Right lung (tissue), 5 donors: Measurements from ENCODE around the gene PTPN12. TPM values are rescaled to one million over a fixed set of nuclear protein-coding genes. Genes with fewer than 3 reads are reported as not detected.
"Not testable (repeated sequence)": the region's sequence is repeated elsewhere in the genome, so short reads cannot be mapped to it uniquely, and the experiment has no call there.

Experiments
- DNase-seq, 2 donors: peaks; one replicate each; pipeline ENCODE4 v3.0.0-alpha.2; 2013
- polyA plus RNA-seq, 5 donors: library from polyadenylated mRNA; unstranded; fragments of 120-200 nt; gene quantifications; one replicate each; pipeline versions ENCODE4 v1.2.1 to v1.2.3, GENCODE V29; 2013; ENCODE audit warnings: inconsistent platforms in 1 of 5, low replicate concordance in 1 of 5; ENCODE audit not compliant: insufficient read length in 5 of 5, insufficient read depth in 1 of 5

Gene PTPN12
- polyA plus RNA-seq, 5 donors: 92.9 to 154 (median 143) TPM

GRCh38 chr7:77536413-77537135, 521 bp upstream of the PTPN12 start:
- DNase-seq: peak; percentile 96

- DNase-seq: peak; percentile 41 to 42
Measured at GRCh38 chr7:77537778-77538280, 734 bp downstream of the PTPN12 start.

- DNase-seq: peak; percentile 86 to 87
Measured at GRCh38 chr7:77538281-77539212, 1.5 kb downstream of the PTPN12 start.

GRCh38 chr7:77540402-77540822, 3.3 kb downstream of the PTPN12 start:
- no peak for DNase-seq

GRCh38 chr7:77540993-77541392, 3.9 kb downstream of the PTPN12 start:
- not testable (repeated sequence) for DNase-seq

- DNase-seq: no peak
Measured at GRCh38 chr7:77542409-77542808, 5.3 kb downstream of the PTPN12 start.

- no peak for DNase-seq
Measured at GRCh38 chr7:77542895-77543294, 5.8 kb downstream of the PTPN12 start.

GRCh38 chr7:77543910-77544309, 6.8 kb downstream of the PTPN12 start:
- no peak for DNase-seq

GRCh38 chr7:77544518-77544917, 7.4 kb downstream of the PTPN12 start:
- DNase-seq: no peak

GRCh38 chr7:77548206-77548605, 11.1 kb downstream of the PTPN12 start:
- DNase-seq: no peak

- DNase-seq: no peak
Measured at GRCh38 chr7:77549106-77549870, 12.2 kb downstream of the PTPN12 start.

GRCh38 chr7:77550586-77550985, 13.5 kb downstream of the PTPN12 start:
- no peak for DNase-seq

- no peak for DNase-seq
Measured at GRCh38 chr7:77553123-77553522, 16.0 kb downstream of the PTPN12 start.

GRCh38 chr7:77558284-77558967, 21.3 kb downstream of the PTPN12 start:
- DNase-seq: no peak

- no peak for DNase-seq
Measured at GRCh38 chr7:77561352-77561751, 24.3 kb downstream of the PTPN12 start.

GRCh38 chr7:77563275-77563674, 26.2 kb downstream of the PTPN12 start:
- DNase-seq: no peak

GRCh38 chr7:77565917-77566316, 28.8 kb downstream of the PTPN12 start:
- no peak for DNase-seq

- no peak for DNase-seq
Measured at GRCh38 chr7:77566421-77566820, 29.3 kb downstream of the PTPN12 start.

GRCh38 chr7:77569514-77570232, 32.6 kb downstream of the PTPN12 start:
- no peak for DNase-seq

GRCh38 chr7:77570330-77571011, 33.4 kb downstream of the PTPN12 start:
- no peak for DNase-seq
